Activated CD4-positive, alpha-beta T cell treated with anti-CD3 and anti-CD28 coated beads for 36 hours (primary cell): ENCODE data around the gene TMEM223. TPM values are rescaled to one million over a fixed set of nuclear protein-coding genes. Genes with fewer than 3 reads are reported as not detected.

Experiments
- microRNA-seq: library from miRNA; unstranded; fragments of <30 nt; microRNA quantifications from one replicate; pipeline ENCODE4 v1.2.0, GENCODE V29; 2021; ENCODE audit warnings: borderline replicate concordance
- total RNA-seq, 2 experiments: library from RNA; stranded (reverse); gene quantifications; one replicate each; pipeline ENCODE4 v1.2.3, GENCODE V29; 2021

The TMEM223 gene
- total RNA-seq, 2 experiments from 2014 or later = 11.1 to 12.6 TPM

Small RNA genes lying within 50 kb of the gene (microRNA-seq; reads per million reads assigned to microRNA genes)
- gene MIR6514 (3.2 reads per million), gene MIR6748 (2.1 reads per million)

Other genes with a start within 250 kb of the TMEM223 start
- gene AHNAK, start 245.2 kb downstream of the TMEM223 start, total RNA-seq = 10 to 100 TPM; 47.3 to 54.7 TPM
- 1,000 to 10,000 TPM; 1,986 to 2,351 TPM for gene EEF1G, start 218.1 kb downstream of the TMEM223 start, total RNA-seq
- 10 to 100 TPM; 32.5 to 36.0 TPM for gene TUT1, start 200.5 kb downstream of the TMEM223 start, total RNA-seq
- gene MTA2, start 190.1 kb downstream of the TMEM223 start, total RNA-seq = 100 to 1,000 TPM; 159 to 179 TPM
- gene EML3, start 179.2 kb downstream of the TMEM223 start, total RNA-seq = 100 to 1,000 TPM; 101 to 112 TPM
- 1 to 10 TPM; 1.5 to 1.9 TPM for gene ROM1, start 178.7 kb downstream of the TMEM223 start, total RNA-seq
- 10 to 100 TPM; 48.7 to 57.5 TPM for gene B3GAT3, start 170.0 kb downstream of the TMEM223 start, total RNA-seq
- 100 to 1,000 TPM; 208 to 218 TPM for gene GANAB, start 145.4 kb downstream of the TMEM223 start, total RNA-seq
- 10 to 100 TPM; 26.0 to 29.9 TPM for gene INTS5, start 138.7 kb downstream of the TMEM223 start, total RNA-seq
- 100 to 1,000 TPM; 108 to 135 TPM for gene C11orf98, start 126.8 kb downstream of the TMEM223 start, total RNA-seq
- gene CSKMT, start 126.7 kb downstream of the TMEM223 start, total RNA-seq = 10 to 100 TPM; 12.6 to 31.3 TPM
- 1 to 10 TPM; 4.1 to 6.4 TPM for gene UQCC3, start 120.3 kb downstream of the TMEM223 start, total RNA-seq
- gene LBHD1, start 119.7 kb downstream of the TMEM223 start, total RNA-seq = 10 to 100 TPM; 11.9 to 15.5 TPM
- 100 to 1,000 TPM in 1 of 2 experiments, 10 to 100 TPM in 1; 95.6 to 119 TPM for gene UBXN1, start 112.9 kb downstream of the TMEM223 start, total RNA-seq
- under 1 TPM in 1 of 2 experiments, not detected in 1; 0.16 TPM for gene LRRN4CL, start 102.5 kb downstream of the TMEM223 start, total RNA-seq
- gene BSCL2, start 84.6 kb downstream of the TMEM223 start, total RNA-seq = 10 to 100 TPM; 16.7 to 28.0 TPM
- not detected for gene GNG3, start 84.3 kb downstream of the TMEM223 start, total RNA-seq
- gene HNRNPUL2, start 64.5 kb downstream of the TMEM223 start, total RNA-seq = 10 to 100 TPM; 48.7 to 59.6 TPM
- 10 to 100 TPM; 40.8 to 54.1 TPM for gene TTC9C, start 63.5 kb downstream of the TMEM223 start, total RNA-seq
- 10 to 100 TPM in 1 of 2 experiments, 1 to 10 TPM in 1; 6.0 to 10.2 TPM for gene ZBTB3, start 37.8 kb downstream of the TMEM223 start, total RNA-seq
- gene POLR2G, start 30.4 kb downstream of the TMEM223 start, total RNA-seq = 100 to 1,000 TPM in 1 of 2 experiments, 10 to 100 TPM in 1; 87.1 to 125 TPM
- gene TAF6L, start 20.6 kb downstream of the TMEM223 start, total RNA-seq = 10 to 100 TPM; 10.2 to 12.6 TPM
- gene TMEM179B, start 4.6 kb downstream of the TMEM223 start, total RNA-seq = 10 to 100 TPM; 19.5 to 35.9 TPM
- 10 to 100 TPM; 89.5 to 97.6 TPM for gene NXF1, start 13.4 kb upstream of the TMEM223 start, total RNA-seq
- gene STX5, start 40.0 kb upstream of the TMEM223 start, total RNA-seq = 10 to 100 TPM; 19.3 to 21.8 TPM
- under 1 TPM in 1 of 2 experiments, not detected in 1; 0.42 TPM for gene TEX54, start 40.8 kb upstream of the TMEM223 start, total RNA-seq
- 10 to 100 TPM; 83.1 to 93.1 TPM for gene WDR74, start 47.6 kb upstream of the TMEM223 start, total RNA-seq
- gene SLC3A2, start 88.9 kb upstream of the TMEM223 start, total RNA-seq = 100 to 1,000 TPM; 401 to 402 TPM
- gene CHRM1, start 129.4 kb upstream of the TMEM223 start, total RNA-seq = not detected
- not detected for gene SLC22A6, start 193.0 kb upstream of the TMEM223 start, total RNA-seq
- gene SLC22A8, start 223.8 kb upstream of the TMEM223 start, total RNA-seq = not detected